ENCODE results near the gene PIK3R3. TPM values are rescaled to one million over a fixed set of nuclear protein-coding genes. Genes with fewer than 3 reads are reported as not detected.

PIK3R3 gene
- total and polyA plus RNA-seq, 2 donors (not counting 3 experiments of a cell fraction or from before 2014, with no cell fraction given), result 7.5 to 14.3 TPM

- Histone ChIP-seq H3K4me2 (ENCODE audit: insufficient read depth, low read length) (no peak overlapping the region), H3K9me1 (replicated peaks; ENCODE audit: control insufficient read depth, extremely low read depth, insufficient read depth, low read length) (no peaks in the 10 kb centered on the region), H2AFZ (ENCODE audit: low read depth, low read length) (no peak overlapping the region), H3K4me1 (ENCODE audit: control insufficient read depth, extremely low read depth, insufficient read depth, low read length) (no peaks in the 10 kb centered on the region), H3K79me2 (ENCODE audit: control insufficient read depth, insufficient read depth, low read length) (no peaks in the 10 kb centered on the region), H4K20me1 (replicated peaks; ENCODE audit: control insufficient read depth, extremely low read depth, insufficient read depth, low read length) (peaks cover 2% of the 10 kb centered on the region), H3K36me3 (ENCODE audit: control insufficient read depth in 2 of 2, extremely low read depth in 1 of 2, insufficient read depth in 2 of 2, low read length in 2 of 2) (no peaks in the 10 kb centered on the region), H3K9ac (replicated peaks; ENCODE audit: extremely low read depth, insufficient read depth, low read length) (no peak overlapping the region), H3K9me3 (replicated peaks; ENCODE audit: control insufficient read depth, insufficient read depth, low read length) (no peaks in the 10 kb centered on the region), H3K4me3 (replicated peaks in 1 of 3; ENCODE audit: insufficient read depth in 1 of 3, low read depth in 1 of 3, low read length in 3 of 3) (no peak overlapping the region), H3K27me3 (ENCODE audit: control insufficient read depth in 2 of 2, insufficient read depth in 2 of 2, low read length in 2 of 2) (no peaks in the 10 kb centered on the region), H3K27ac (ENCODE audit: insufficient read depth, low read depth, low read length) (no peak overlapping the region)
- no TSS peak for BruUV-seq (replicated peaks)
- dilution Hi-C loops (cut with MboI; ENCODE audit: extremely low pct_ligation_motif_present, low sequenced_read_pairs), result no loop called here
- no peak for DNase-seq (ENCODE audit: low read depth, low spot score)
- TF ChIP-seq FOS (IDR thresholded peaks at IDR 0.05; ENCODE audit: borderline replicate concordance, insufficient read depth, low read length) (no peak), CTCF (IDR thresholded peaks at IDR 0.05; ENCODE audit: extremely low read depth in 1 of 2, insufficient read depth in 1 of 2, low read depth in 1 of 2, low read length in 2 of 2) (no peak), MYC (IDR thresholded peaks at IDR 0.05; ENCODE audit: low read depth, low read length) (no peak), EZH2 (IDR thresholded peaks at IDR 0.05; ENCODE audit: borderline replicate concordance, low read depth, low read length, severe bottlenecking) (no peak), GATA2 (IDR thresholded peaks at IDR 0.05; ENCODE audit: insufficient read depth, insufficient read length, low read depth, low read length) (no peak), POLR2AphosphoS5 (IDR thresholded peaks at IDR 0.05; ENCODE audit: insufficient read depth, low read depth, low read length) (no peak), MAX (IDR thresholded peaks at IDR 0.05; ENCODE audit: insufficient read depth, insufficient read length) (no peak), JUN (IDR thresholded peaks at IDR 0.05; ENCODE audit: borderline replicate concordance, insufficient read depth, insufficient read length, low read depth) (no peak), POLR2A (IDR thresholded peaks at IDR 0.05; ENCODE audit: low read depth, low read length) (no peak)
- FAIRE-seq, result no peak
- ChIA-PET POLR2A (interaction anchor here (0.7 kb wide), 1 partner anchor 34 kb away, joined by 3 read pairs; no protein-coding TSS in a partner anchor), CTCF (no interaction called here)
- intact Hi-C loops (cut with micrococcal nuclease), result no loop called here
Measured at GRCh38 chr1:46098027-46098712, 34.3 kb downstream of the PIK3R3 start.
